HEK293 (cell line): ENCODE results near the gene CRTAC1.

Source experiments
- CTCF ChIA-PET: fragments of 350-600 bp; formaldehyde crosslinking; extraction: SDS; loops from one replicate; lab custom pipeline; 2021; ENCODE audit warnings: antibody characterized with exemption; lab: Yijun Ruan, JAX
- POLR2A ChIA-PET: fragments of 300-600 bp; formaldehyde crosslinking; extraction: SDS; loops from one replicate; lab custom pipeline; 2020; ENCODE audit warnings: antibody characterized with exemption, inconsistent platforms; lab: Yijun Ruan, JAX
- H3K27ac ChIP-seq: fragments of 200-500 bp; sonication (Bioruptor generic); 2 replicates; pipeline ENCODE4 v1.5.1; 2014; ENCODE audit warnings: low read depth, low read length, control low read depth, inconsistent platforms; ENCODE audit errors: extremely low read depth
- H3K36me3 ChIP-seq, 2 experiments: fragments of 200-500 bp in 1 of 2; sonication (Bioruptor generic) in 1 of 2; 1 replicate in 1 of 2; 2 replicates in 1 of 2; pipeline ENCODE4 v1.5.1; 2014 to 2017; ENCODE audit warnings: inconsistent platforms in 2 of 2, low read length in 2 of 2; ENCODE audit not compliant: control insufficient read depth in 2 of 2, insufficient read depth in 1 of 2
- H3K4me1 ChIP-seq: fragments of 200-500 bp; sonication (Bioruptor generic); 2 replicates; pipeline ENCODE4 v1.5.1; 2014; ENCODE audit warnings: mild to moderate bottlenecking, low read length, inconsistent platforms; ENCODE audit not compliant: control insufficient read depth, insufficient read depth
- H3K4me3 ChIP-seq: 2 replicates; pipeline ENCODE4 v1.5.1; 2011; ENCODE audit warnings: low read depth, mild to moderate bottlenecking, control low read depth, low read length, moderate library complexity
- H3K9me3 ChIP-seq: fragments of 200-500 bp; sonication (Bioruptor generic); 2 replicates; pipeline ENCODE4 v1.5.1; 2014; ENCODE audit warnings: low read depth, low read length, inconsistent platforms; ENCODE audit not compliant: control insufficient read depth, insufficient read depth
- BCL11A ChIP-seq: fragments of 450-650 bp; formaldehyde crosslinking; IDR thresholded peaks from 2 replicates; pipeline ENCODE4 v1.5.1; 2016; ENCODE audit warnings: low read depth, missing biosample characterization, missing genetic modification characterization
- GLI2 ChIP-seq: fragments of 450-650 bp; formaldehyde crosslinking; IDR thresholded peaks from 2 replicates; pipeline ENCODE4; 2017; ENCODE audit warnings: missing biosample characterization, missing genetic modification characterization, low read depth, borderline replicate concordance
- KLF7 ChIP-seq: fragments of 450-650 bp; formaldehyde crosslinking; IDR thresholded peaks from 2 replicates; pipeline ENCODE4 v1.5.1; 2016; ENCODE audit warnings: missing biosample characterization, missing genetic modification characterization, borderline replicate concordance
- SALL2 ChIP-seq: fragments of 450-650 bp; formaldehyde crosslinking; IDR thresholded peaks from 2 replicates; pipeline ENCODE4 v1.5.0; 2017; ENCODE audit warnings: missing biosample characterization, mild to moderate bottlenecking, missing genetic modification characterization, borderline replicate concordance
- TRIM28 ChIP-seq: IDR thresholded peaks from 2 replicates; pipeline ENCODE4 v1.6.1; 2011; ENCODE audit warnings: low read length, control low read depth, borderline replicate concordance
- ZNF112 ChIP-seq: fragments of 450-650 bp; formaldehyde crosslinking; IDR thresholded peaks from 2 replicates; pipeline ENCODE4 v1.5.0; 2017; ENCODE audit warnings: missing biosample characterization, missing genetic modification characterization
- ZNF19 ChIP-seq: fragments of 450-650 bp; formaldehyde crosslinking; IDR thresholded peaks from 2 replicates; pipeline ENCODE4; 2016; ENCODE audit warnings: missing biosample characterization, missing genetic modification characterization, low read depth
- ZNF23 ChIP-seq: fragments of 450-650 bp; formaldehyde crosslinking; IDR thresholded peaks from 2 replicates; pipeline ENCODE4 v1.5.1; 2016; ENCODE audit warnings: missing biosample characterization, missing genetic modification characterization, borderline replicate concordance
- ZNF341 ChIP-seq: fragments of 450-650 bp; formaldehyde crosslinking; IDR thresholded peaks from 2 replicates; pipeline ENCODE4; 2016; ENCODE audit warnings: low read depth, missing biosample characterization, missing genetic modification characterization
- ZNF549 ChIP-seq: fragments of 450-650 bp; IDR thresholded peaks from 2 replicates; pipeline ENCODE4 v1.5.1; 2018; ENCODE audit warnings: missing biosample characterization, missing genetic modification characterization, mild to moderate bottlenecking, inconsistent platforms, moderate library complexity
- ZNF558 ChIP-seq: fragments of 450-650 bp; formaldehyde crosslinking; IDR thresholded peaks from 2 replicates; pipeline ENCODE4 v1.5.1; 2016; ENCODE audit warnings: missing biosample characterization, missing genetic modification characterization
- ZNF561 ChIP-seq: fragments of 450-650 bp; IDR thresholded peaks from 2 replicates; pipeline ENCODE4 v1.5.1; 2018; ENCODE audit warnings: missing biosample characterization, missing genetic modification characterization, borderline replicate concordance
- ZNF658 ChIP-seq: fragments of 450-650 bp; formaldehyde crosslinking; IDR thresholded peaks from 2 replicates; pipeline ENCODE4; 2016; ENCODE audit warnings: missing biosample characterization, missing genetic modification characterization
- ZNF768 ChIP-seq: fragments of 450-650 bp; formaldehyde crosslinking; IDR thresholded peaks from 2 replicates; pipeline ENCODE4 v1.5.1; 2018; ENCODE audit warnings: missing biosample characterization, mild to moderate bottlenecking, missing genetic modification characterization
- ZSCAN23 ChIP-seq: fragments of 450-650 bp; formaldehyde crosslinking; IDR thresholded peaks from 2 replicates; pipeline ENCODE4 v1.5.1; 2016; ENCODE audit warnings: missing biosample characterization, missing genetic modification characterization
- TF ChIP-seq, protein P1 (sequence below): fragments of 450-650 bp; formaldehyde crosslinking; IDR thresholded peaks from 2 replicates; pipeline ENCODE4 v1.5.1; 2017; ENCODE audit warnings: missing biosample characterization, missing genetic modification characterization
- TF ChIP-seq, protein P2 (sequence below): fragments of 450-650 bp; formaldehyde crosslinking; IDR thresholded peaks from 2 replicates; pipeline ENCODE4 v1.5.1; 2016; ENCODE audit warnings: missing biosample characterization, missing genetic modification characterization
- TF ChIP-seq, protein P3 (sequence below): fragments of 450-650 bp; formaldehyde crosslinking; IDR thresholded peaks from 2 replicates; pipeline ENCODE4 v1.5.1; 2016; ENCODE audit warnings: missing biosample characterization, missing genetic modification characterization, low read depth
- TF ChIP-seq, protein P4 (sequence below): fragments of 450-650 bp; formaldehyde crosslinking; IDR thresholded peaks from 2 replicates; pipeline ENCODE4 v1.5.1; 2016; ENCODE audit warnings: missing biosample characterization, missing genetic modification characterization, borderline replicate concordance
- TF ChIP-seq, protein P5 (sequence below): fragments of 450-650 bp; formaldehyde crosslinking; conservative IDR thresholded peaks from 2 replicates; pipeline ENCODE4 v1.5.1; 2016; ENCODE audit warnings: low read depth, missing biosample characterization, missing genetic modification characterization

The CRTAC1 gene

DNA sequence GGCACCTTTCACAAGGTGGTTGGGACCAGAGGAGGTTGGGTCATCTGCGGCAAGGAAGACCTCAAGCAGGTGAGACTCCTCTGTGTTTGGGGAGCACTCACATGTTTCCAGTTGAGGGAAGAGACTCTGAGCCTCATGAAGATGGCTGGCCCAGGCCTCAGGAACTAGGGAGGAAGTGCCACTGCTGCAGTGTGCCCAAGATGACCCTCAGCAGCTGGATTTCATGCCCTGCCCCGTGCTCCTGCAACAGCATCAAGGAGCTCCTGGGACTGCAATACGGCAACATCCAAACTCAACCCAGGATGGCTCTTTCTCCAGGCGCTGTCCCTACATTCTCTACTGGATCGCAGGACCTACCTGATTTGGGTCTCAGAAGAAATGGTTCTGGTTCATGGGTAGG lies 106.9 kb downstream of the CRTAC1 start (continued):
- no peak for TF ChIP-seq KLF7
- no peak for TF ChIP-seq ZNF658 (tag by site-specific recombination)
- TF ChIP-seq ZNF19 (tag by site-specific recombination) = no peak
- TF ChIP-seq, protein P1, sequence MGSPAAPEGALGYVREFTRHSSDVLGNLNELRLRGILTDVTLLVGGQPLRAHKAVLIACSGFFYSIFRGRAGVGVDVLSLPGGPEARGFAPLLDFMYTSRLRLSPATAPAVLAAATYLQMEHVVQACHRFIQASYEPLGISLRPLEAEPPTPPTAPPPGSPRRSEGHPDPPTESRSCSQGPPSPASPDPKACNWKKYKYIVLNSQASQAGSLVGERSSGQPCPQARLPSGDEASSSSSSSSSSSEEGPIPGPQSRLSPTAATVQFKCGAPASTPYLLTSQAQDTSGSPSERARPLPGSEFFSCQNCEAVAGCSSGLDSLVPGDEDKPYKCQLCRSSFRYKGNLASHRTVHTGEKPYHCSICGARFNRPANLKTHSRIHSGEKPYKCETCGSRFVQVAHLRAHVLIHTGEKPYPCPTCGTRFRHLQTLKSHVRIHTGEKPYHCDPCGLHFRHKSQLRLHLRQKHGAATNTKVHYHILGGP (tag by site-specific recombination) = no peak
- no peak for TF ChIP-seq ZSCAN23 (tag by site-specific recombination)
- no peak for TF ChIP-seq TRIM28
- TF ChIP-seq SALL2 (tag by site-specific recombination) = no peak
- no peak for TF ChIP-seq GLI2 (tag by site-specific recombination)

DNA sequence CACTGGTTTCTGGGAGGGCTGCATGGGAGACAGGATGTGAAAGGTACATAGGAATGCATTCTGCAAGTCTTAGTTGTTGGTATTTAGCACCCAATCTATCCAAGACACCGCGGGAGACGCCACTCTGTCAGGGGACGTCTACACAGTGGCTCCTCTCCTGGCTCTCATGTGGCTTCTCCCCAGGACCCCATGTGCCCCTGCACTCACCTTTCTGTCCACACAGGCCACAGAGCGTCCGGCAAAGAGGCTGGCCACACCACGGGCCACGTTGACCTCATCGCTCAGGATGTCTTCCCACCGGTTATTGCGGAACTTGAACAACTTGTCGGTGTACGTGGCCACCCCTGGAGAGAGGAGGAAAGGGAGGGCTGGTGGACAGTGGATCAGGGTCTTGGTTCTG lies 107.4 kb downstream of the CRTAC1 start:
- no peaks in the 10 kb centered on the region for H3K9me3 ChIP-seq
- no peak for TF ChIP-seq ZNF549 (tag by site-specific recombination)
- TF ChIP-seq ZNF561 (tag by site-specific recombination) = no peak
- TF ChIP-seq ZNF112 (tag by site-specific recombination) = no peak
- no peak for TF ChIP-seq BCL11A (tag by site-specific recombination)
- no peak for TF ChIP-seq ZNF341 (tag by site-specific recombination)
- TF ChIP-seq, protein P2, sequence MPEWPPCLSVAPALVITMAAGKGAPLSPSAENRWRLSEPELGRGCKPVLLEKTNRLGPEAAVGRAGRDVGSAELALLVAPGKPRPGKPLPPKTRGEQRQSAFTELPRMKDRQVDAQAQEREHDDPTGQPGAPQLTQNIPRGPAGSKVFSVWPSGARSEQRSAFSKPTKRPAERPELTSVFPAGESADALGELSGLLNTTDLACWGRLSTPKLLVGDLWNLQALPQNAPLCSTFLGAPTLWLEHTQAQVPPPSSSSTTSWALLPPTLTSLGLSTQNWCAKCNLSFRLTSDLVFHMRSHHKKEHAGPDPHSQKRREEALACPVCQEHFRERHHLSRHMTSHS (tag by site-specific recombination) = no peak
- TF ChIP-seq, protein P3, sequence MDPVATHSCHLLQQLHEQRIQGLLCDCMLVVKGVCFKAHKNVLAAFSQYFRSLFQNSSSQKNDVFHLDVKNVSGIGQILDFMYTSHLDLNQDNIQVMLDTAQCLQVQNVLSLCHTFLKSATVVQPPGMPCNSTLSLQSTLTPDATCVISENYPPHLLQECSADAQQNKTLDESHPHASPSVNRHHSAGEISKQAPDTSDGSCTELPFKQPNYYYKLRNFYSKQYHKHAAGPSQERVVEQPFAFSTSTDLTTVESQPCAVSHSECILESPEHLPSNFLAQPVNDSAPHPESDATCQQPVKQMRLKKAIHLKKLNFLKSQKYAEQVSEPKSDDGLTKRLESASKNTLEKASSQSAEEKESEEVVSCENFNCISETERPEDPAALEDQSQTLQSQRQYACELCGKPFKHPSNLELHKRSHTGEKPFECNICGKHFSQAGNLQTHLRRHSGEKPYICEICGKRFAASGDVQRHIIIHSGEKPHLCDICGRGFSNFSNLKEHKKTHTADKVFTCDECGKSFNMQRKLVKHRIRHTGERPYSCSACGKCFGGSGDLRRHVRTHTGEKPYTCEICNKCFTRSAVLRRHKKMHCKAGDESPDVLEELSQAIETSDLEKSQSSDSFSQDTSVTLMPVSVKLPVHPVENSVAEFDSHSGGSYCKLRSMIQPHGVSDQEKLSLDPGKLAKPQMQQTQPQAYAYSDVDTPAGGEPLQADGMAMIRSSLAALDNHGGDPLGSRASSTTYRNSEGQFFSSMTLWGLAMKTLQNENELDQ (tag by site-specific recombination) = no peak
- TF ChIP-seq ZNF558 (tag by site-specific recombination) = no peak
- TF ChIP-seq, protein P4, sequence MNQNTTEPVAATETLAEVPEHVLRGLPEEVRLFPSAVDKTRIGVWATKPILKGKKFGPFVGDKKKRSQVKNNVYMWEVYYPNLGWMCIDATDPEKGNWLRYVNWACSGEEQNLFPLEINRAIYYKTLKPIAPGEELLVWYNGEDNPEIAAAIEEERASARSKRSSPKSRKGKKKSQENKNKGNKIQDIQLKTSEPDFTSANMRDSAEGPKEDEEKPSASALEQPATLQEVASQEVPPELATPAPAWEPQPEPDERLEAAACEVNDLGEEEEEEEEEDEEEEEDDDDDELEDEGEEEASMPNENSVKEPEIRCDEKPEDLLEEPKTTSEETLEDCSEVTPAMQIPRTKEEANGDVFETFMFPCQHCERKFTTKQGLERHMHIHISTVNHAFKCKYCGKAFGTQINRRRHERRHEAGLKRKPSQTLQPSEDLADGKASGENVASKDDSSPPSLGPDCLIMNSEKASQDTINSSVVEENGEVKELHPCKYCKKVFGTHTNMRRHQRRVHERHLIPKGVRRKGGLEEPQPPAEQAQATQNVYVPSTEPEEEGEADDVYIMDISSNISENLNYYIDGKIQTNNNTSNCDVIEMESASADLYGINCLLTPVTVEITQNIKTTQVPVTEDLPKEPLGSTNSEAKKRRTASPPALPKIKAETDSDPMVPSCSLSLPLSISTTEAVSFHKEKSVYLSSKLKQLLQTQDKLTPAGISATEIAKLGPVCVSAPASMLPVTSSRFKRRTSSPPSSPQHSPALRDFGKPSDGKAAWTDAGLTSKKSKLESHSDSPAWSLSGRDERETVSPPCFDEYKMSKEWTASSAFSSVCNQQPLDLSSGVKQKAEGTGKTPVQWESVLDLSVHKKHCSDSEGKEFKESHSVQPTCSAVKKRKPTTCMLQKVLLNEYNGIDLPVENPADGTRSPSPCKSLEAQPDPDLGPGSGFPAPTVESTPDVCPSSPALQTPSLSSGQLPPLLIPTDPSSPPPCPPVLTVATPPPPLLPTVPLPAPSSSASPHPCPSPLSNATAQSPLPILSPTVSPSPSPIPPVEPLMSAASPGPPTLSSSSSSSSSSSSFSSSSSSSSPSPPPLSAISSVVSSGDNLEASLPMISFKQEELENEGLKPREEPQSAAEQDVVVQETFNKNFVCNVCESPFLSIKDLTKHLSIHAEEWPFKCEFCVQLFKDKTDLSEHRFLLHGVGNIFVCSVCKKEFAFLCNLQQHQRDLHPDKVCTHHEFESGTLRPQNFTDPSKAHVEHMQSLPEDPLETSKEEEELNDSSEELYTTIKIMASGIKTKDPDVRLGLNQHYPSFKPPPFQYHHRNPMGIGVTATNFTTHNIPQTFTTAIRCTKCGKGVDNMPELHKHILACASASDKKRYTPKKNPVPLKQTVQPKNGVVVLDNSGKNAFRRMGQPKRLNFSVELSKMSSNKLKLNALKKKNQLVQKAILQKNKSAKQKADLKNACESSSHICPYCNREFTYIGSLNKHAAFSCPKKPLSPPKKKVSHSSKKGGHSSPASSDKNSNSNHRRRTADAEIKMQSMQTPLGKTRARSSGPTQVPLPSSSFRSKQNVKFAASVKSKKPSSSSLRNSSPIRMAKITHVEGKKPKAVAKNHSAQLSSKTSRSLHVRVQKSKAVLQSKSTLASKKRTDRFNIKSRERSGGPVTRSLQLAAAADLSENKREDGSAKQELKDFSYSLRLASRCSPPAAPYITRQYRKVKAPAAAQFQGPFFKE = no peak
- TF ChIP-seq, protein P5, sequence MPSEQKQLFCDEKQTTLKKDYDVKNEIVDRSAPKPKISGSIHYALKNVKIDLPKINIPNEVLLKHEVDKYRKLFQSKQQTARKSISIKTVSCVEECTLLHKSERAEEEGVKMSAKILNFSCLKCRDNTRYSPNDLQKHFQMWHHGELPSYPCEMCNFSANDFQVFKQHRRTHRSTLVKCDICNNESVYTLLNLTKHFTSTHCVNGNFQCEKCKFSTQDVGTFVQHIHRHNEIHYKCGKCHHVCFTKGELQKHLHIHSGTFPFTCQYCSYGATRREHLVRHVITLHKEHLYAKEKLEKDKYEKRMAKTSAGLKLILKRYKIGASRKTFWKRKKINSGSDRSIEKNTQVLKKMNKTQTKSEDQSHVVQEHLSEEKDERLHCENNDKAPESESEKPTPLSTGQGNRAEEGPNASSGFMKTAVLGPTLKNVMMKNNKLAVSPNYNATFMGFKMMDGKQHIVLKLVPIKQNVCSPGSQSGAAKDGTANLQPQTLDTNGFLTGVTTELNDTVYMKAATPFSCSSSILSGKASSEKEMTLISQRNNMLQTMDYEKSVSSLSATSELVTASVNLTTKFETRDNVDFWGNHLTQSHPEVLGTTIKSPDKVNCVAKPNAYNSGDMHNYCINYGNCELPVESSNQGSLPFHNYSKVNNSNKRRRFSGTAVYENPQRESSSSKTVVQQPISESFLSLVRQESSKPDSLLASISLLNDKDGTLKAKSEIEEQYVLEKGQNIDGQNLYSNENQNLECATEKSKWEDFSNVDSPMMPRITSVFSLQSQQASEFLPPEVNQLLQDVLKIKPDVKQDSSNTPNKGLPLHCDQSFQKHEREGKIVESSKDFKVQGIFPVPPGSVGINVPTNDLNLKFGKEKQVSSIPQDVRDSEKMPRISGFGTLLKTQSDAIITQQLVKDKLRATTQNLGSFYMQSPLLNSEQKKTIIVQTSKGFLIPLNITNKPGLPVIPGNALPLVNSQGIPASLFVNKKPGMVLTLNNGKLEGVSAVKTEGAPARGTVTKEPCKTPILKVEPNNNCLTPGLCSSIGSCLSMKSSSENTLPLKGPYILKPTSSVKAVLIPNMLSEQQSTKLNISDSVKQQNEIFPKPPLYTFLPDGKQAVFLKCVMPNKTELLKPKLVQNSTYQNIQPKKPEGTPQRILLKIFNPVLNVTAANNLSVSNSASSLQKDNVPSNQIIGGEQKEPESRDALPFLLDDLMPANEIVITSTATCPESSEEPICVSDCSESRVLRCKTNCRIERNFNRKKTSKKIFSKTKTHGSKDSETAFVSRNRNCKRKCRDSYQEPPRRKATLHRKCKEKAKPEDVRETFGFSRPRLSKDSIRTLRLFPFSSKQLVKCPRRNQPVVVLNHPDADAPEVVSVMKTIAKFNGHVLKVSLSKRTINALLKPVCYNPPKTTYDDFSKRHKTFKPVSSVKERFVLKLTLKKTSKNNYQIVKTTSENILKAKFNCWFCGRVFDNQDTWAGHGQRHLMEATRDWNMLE (tag by site-specific recombination) = no peak
- no peak for TF ChIP-seq ZNF23 (tag by site-specific recombination)
- TF ChIP-seq ZNF768 (tag by site-specific recombination) = no peak
- H3K4me1 ChIP-seq = no peaks in the 10 kb centered on the region
- H3K4me3 ChIP-seq = no peak overlapping the region
- ChIA-PET CTCF (interaction anchor here (1.8 kb wide), 1 partner anchor 105 kb away, joined by 4 read pairs; no protein-coding TSS in a partner anchor), POLR2A (no interaction called here)
- H3K27ac ChIP-seq = no peak overlapping the region
- no peaks in the 10 kb centered on the region for H3K36me3 ChIP-seq
